GM19438 (cell line): Measurements from ENCODE around the gene ARHGAP26.

Experiments used
- ATAC-seq: cut with Tn5 transposase; IDR thresholded peaks from one replicate; pipeline ENCODE4 v1.9.1; 2021; ENCODE audit warnings: low read depth; ENCODE audit not compliant: unreplicated experiment

ARHGAP26 gene

GRCh38 chr5:143051244-143052058, 281.3 kb downstream of the ARHGAP26 start:
- ATAC-seq: no peak

- no peak for ATAC-seq
Measured at GRCh38 chr5:143052967-143053682, 282.9 kb downstream of the ARHGAP26 start.

GRCh38 chr5:143053780-143054179, 283.6 kb downstream of the ARHGAP26 start:
- ATAC-seq: no peak

- ATAC-seq: peak; percentile 38
Measured at GRCh38 chr5:143054480-143054941, 284.3 kb downstream of the ARHGAP26 start.

- no peak for ATAC-seq
Measured at GRCh38 chr5:143055596-143056338, 285.6 kb downstream of the ARHGAP26 start.

GRCh38 chr5:143056339-143056704, 286.1 kb downstream of the ARHGAP26 start:
- ATAC-seq: no peak

GRCh38 chr5:143056792-143057579, 286.8 kb downstream of the ARHGAP26 start:
- peak; percentile 8 for ATAC-seq

- peak; percentile 66 for ATAC-seq
Measured at GRCh38 chr5:143057580-143057999, 287.4 kb downstream of the ARHGAP26 start.

GRCh38 chr5:143059355-143059754, 289.2 kb downstream of the ARHGAP26 start:
- ATAC-seq: no peak

GRCh38 chr5:143059976-143060765, 290.0 kb downstream of the ARHGAP26 start:
- ATAC-seq: no peak

GRCh38 chr5:143061161-143061945, 291.2 kb downstream of the ARHGAP26 start:
- ATAC-seq: no peak

GRCh38 chr5:143062379-143062778, 292.2 kb downstream of the ARHGAP26 start:
- ATAC-seq: no peak

- ATAC-seq: no peak
Measured at GRCh38 chr5:143063175-143063970, 293.2 kb downstream of the ARHGAP26 start.

- ATAC-seq: no peak
Measured at GRCh38 chr5:143064218-143064641, 294.1 kb downstream of the ARHGAP26 start.

GRCh38 chr5:143064676-143065075, 294.5 kb downstream of the ARHGAP26 start:
- no peak for ATAC-seq

GRCh38 chr5:143065185-143065965, 295.2 kb downstream of the ARHGAP26 start:
- ATAC-seq: no peak

- ATAC-seq: no peak
Measured at GRCh38 chr5:143065996-143066522, 295.9 kb downstream of the ARHGAP26 start.
